Neural progenitor cell (in vitro differentiated cells): ENCODE measurements around the gene KRT20. TPM values are rescaled to one million over a fixed set of nuclear protein-coding genes. Genes with fewer than 3 reads are reported as not detected.

Source experiments
- DNase-seq: peaks from one replicate; pipeline ENCODE4 v3.0.0-alpha.2; 2016; ENCODE audit warnings: low spot score
- H2AFZ ChIP-seq: fragments of 200-600 bp; sonication (generic); replicated peaks from 2 replicates; pipeline ENCODE4 v1.6.1; 2016; ENCODE audit warnings: antibody characterized with exemption
- H3F3A ChIP-seq: fragments of 200-600 bp; sonication (generic); 2 replicates; pipeline ENCODE4 v1.6.1; 2016; ENCODE audit warnings: antibody characterized with exemption, low read depth
- H3K27ac ChIP-seq: fragments of 200-600 bp; sonication (generic); 2 replicates; pipeline ENCODE4 v1.5.1; 2016; ENCODE audit warnings: mild to moderate bottlenecking
- H3K27me3 ChIP-seq: fragments of 200-600 bp; sonication (generic); 2 replicates; pipeline ENCODE4 v1.6.1; 2016; ENCODE audit warnings: mild to moderate bottlenecking, moderate library complexity
- H3K36me3 ChIP-seq: fragments of 200-600 bp; sonication (generic); 2 replicates; pipeline ENCODE4 v1.5.1; 2016
- H3K4me1 ChIP-seq: fragments of 200-600 bp; sonication (generic); 2 replicates; pipeline ENCODE4 v1.6.1; 2016; ENCODE audit warnings: mixed run types
- H3K4me2 ChIP-seq: fragments of 200-600 bp; sonication (generic); 2 replicates; pipeline ENCODE4 v1.6.1; 2016
- H3K4me3 ChIP-seq: fragments of 200-600 bp; sonication (generic); 2 replicates; pipeline ENCODE4 v1.5.1; 2016
- H3K79me2 ChIP-seq: fragments of 200-600 bp; sonication (generic); 2 replicates; pipeline ENCODE4 v1.6.1; 2016; ENCODE audit warnings: low read depth
- H3K9ac ChIP-seq: fragments of 200-600 bp; sonication (generic); 2 replicates; pipeline ENCODE4 v1.6.1; 2016
- H3K9me3 ChIP-seq: fragments of 200-600 bp; sonication (generic); 2 replicates; pipeline ENCODE4 v1.5.1; 2016; ENCODE audit warnings: low read depth
- H4K20me1 ChIP-seq: fragments of 200-600 bp; sonication (generic); 2 replicates; pipeline ENCODE4 v1.6.1; 2016; ENCODE audit warnings: low read depth
- H3K27ac Mint-ChIP-seq: 3 replicates; pipeline ENCODE4 v1.8.0; 2021; ENCODE audit warnings: mixed read lengths
- H3K27me3 Mint-ChIP-seq: 2 replicates; pipeline ENCODE4 v1.8.0; 2022; ENCODE audit warnings: low read depth, mild to moderate bottlenecking, inconsistent platforms, moderate library complexity, mixed read lengths; ENCODE audit not compliant: insufficient read depth
- H3K36me3 Mint-ChIP-seq: 3 replicates; pipeline ENCODE4 v1.8.0; 2021; ENCODE audit warnings: mixed read lengths
- H3K4me1 Mint-ChIP-seq: 3 replicates; pipeline ENCODE4 v1.8.0; 2021; ENCODE audit warnings: mixed read lengths
- H3K4me3 Mint-ChIP-seq: 3 replicates; pipeline ENCODE4 v1.8.0; 2021; ENCODE audit warnings: mild to moderate bottlenecking, moderate library complexity, mixed read lengths
- H3K9me3 Mint-ChIP-seq: 3 replicates; pipeline ENCODE4 v1.8.0; 2020; ENCODE audit warnings: mixed read lengths
- CTCF ChIP-seq: fragments of 200-600 bp; sonication (generic); IDR thresholded peaks from 2 replicates; pipeline ENCODE4 v1.5.1; 2017; ENCODE audit warnings: antibody characterized with exemption, mild to moderate bottlenecking
- EZH2 ChIP-seq: fragments of 200-600 bp; sonication (generic); IDR thresholded peaks from 2 replicates; pipeline ENCODE4 v1.6.1; 2017; ENCODE audit warnings: antibody characterized with exemption, mild to moderate bottlenecking, moderate library complexity
- EZH2phosphoT487 ChIP-seq: fragments of 200-600 bp; sonication (generic); IDR thresholded peaks from 2 replicates; pipeline ENCODE4 v1.6.1; 2017; ENCODE audit warnings: antibody characterized with exemption
- total RNA-seq: library from RNA; depleted of rRNA; stranded (reverse); fragments of >200 nt; gene quantifications from 2 replicates; pipeline ENCODE4 v1.2.3, GENCODE V29; 2015; ENCODE audit warnings: low replicate concordance

Gene KRT20
- total RNA-seq, 1 donor from 2014 or later, result not detected

- Histone ChIP-seq H3K79me2 (no peaks in the 10 kb centered on the region), H3K27ac (no peak overlapping the region), H3K27me3 (no peaks in the 10 kb centered on the region), H3K36me3 (no peaks in the 10 kb centered on the region), H3K4me3 (no peak overlapping the region), H2AFZ (no peak overlapping the region), H3K4me2 (no peak overlapping the region), H3K4me1 (peaks cover 6% of the 10 kb centered on the region), H3K9me3 (no peaks in the 10 kb centered on the region), H3F3A (no peaks in the 10 kb centered on the region), H3K9ac (no peak overlapping the region), H4K20me1 (no peaks in the 10 kb centered on the region)
- H3K27ac Mint-ChIP-seq, result no peak overlapping the region
- no peaks in the 10 kb centered on the region for H3K9me3 Mint-ChIP-seq
- H3K4me3 Mint-ChIP-seq, result no peak overlapping the region
- H3K27me3 Mint-ChIP-seq, result peaks cover 6% of the 10 kb centered on the region
- TF ChIP-seq EZH2 (no peak), EZH2phosphoT487 (no peak), CTCF (no peak)
- DNase-seq, result no peak
- no peaks in the 10 kb centered on the region for H3K36me3 Mint-ChIP-seq
- H3K4me1 Mint-ChIP-seq, result peaks cover 3% of the 10 kb centered on the region
Measured at GRCh38 chr17:40857535-40857934, 27.5 kb downstream of the KRT20 start.

- no peak overlapping the region for H3K4me3 ChIP-seq
- no peak overlapping the region for H3K9ac ChIP-seq
- no peaks in the 10 kb centered on the region for H4K20me1 ChIP-seq
- no peaks in the 10 kb centered on the region for H3K9me3 Mint-ChIP-seq
- no peak overlapping the region for H3K4me2 ChIP-seq
- no peaks in the 10 kb centered on the region for H3K36me3 Mint-ChIP-seq
- no peak for DNase-seq
- no peaks in the 10 kb centered on the region for H3K79me2 ChIP-seq
- H3F3A ChIP-seq, result no peaks in the 10 kb centered on the region
- no peak overlapping the region for H3K27ac ChIP-seq
- TF ChIP-seq EZH2, result no peak
- no peak for TF ChIP-seq CTCF
- TF ChIP-seq EZH2phosphoT487, result no peak
- H3K9me3 ChIP-seq, result no peaks in the 10 kb centered on the region
- no peaks in the 10 kb centered on the region for H3K36me3 ChIP-seq
- peaks cover 6% of the 10 kb centered on the region for H3K4me1 ChIP-seq
- H3K4me1 Mint-ChIP-seq, result peaks cover 3% of the 10 kb centered on the region
- H2AFZ ChIP-seq, result no peak overlapping the region
- H3K27me3 Mint-ChIP-seq, result peaks cover 6% of the 10 kb centered on the region
- H3K27ac Mint-ChIP-seq, result no peak overlapping the region
- H3K27me3 ChIP-seq, result no peaks in the 10 kb centered on the region
- H3K4me3 Mint-ChIP-seq, result no peak overlapping the region
Measured at GRCh38 chr17:40854175-40854814, 30.7 kb downstream of the KRT20 start.

- H3K79me2 ChIP-seq, result no peaks in the 10 kb centered on the region
- TF ChIP-seq EZH2phosphoT487 (no peak), EZH2 (no peak), CTCF (no peak)
- H4K20me1 ChIP-seq, result no peaks in the 10 kb centered on the region
- no peak overlapping the region for H3K4me2 ChIP-seq
- H3K9ac ChIP-seq, result no peak overlapping the region
- H3K36me3 Mint-ChIP-seq, result no peaks in the 10 kb centered on the region
- H3K27ac ChIP-seq, result no peak overlapping the region
- H3K4me1 Mint-ChIP-seq, result no peaks in the 10 kb centered on the region
- no peak overlapping the region for H3K4me3 ChIP-seq
- H3K27me3 Mint-ChIP-seq, result peaks cover 3% of the 10 kb centered on the region
- H3K36me3 ChIP-seq, result no peaks in the 10 kb centered on the region
- no peaks in the 10 kb centered on the region for H3K9me3 ChIP-seq
- peaks cover 6% of the 10 kb centered on the region for H3K4me1 ChIP-seq
- no peak overlapping the region for H3K4me3 Mint-ChIP-seq
- H3K27me3 ChIP-seq, result no peaks in the 10 kb centered on the region
- no peak overlapping the region for H3K27ac Mint-ChIP-seq
- H3F3A ChIP-seq, result no peaks in the 10 kb centered on the region
- H3K9me3 Mint-ChIP-seq, result no peaks in the 10 kb centered on the region
- H2AFZ ChIP-seq, result no peak overlapping the region
- no peak for DNase-seq
Measured at GRCh38 chr17:40852364-40852763, 32.7 kb downstream of the KRT20 start.
